ENCODE measurements around the gene PSIP1.

DNA sequence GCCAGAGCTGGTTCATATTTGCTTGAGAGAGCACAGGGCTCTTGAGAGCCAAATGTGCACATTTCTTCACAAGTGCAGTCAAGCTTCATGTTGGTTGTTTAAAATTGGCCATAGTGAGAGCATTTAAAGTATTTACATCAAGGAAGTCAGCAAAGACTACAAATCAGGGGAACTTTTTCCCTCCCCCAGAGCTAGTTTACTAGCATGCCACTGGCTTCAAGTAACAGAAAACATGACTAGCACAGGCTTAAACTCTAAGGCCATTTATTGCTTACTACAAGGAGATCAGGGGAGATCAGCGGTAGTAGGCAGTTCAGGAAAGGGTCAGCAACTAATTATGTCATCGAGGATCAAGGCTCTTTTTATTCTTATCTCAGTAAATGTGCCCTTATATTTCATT lies 31.1 kb upstream of the PSIP1 start:
- no peak for TF ChIP-seq EZH2 (IDR thresholded peaks at IDR 0.05; ENCODE audit: insufficient read depth, poor library complexity, severe bottlenecking)
- TF ChIP-seq EZH2phosphoT487 (IDR thresholded peaks at IDR 0.05; ENCODE audit: insufficient read depth, low read depth), result no peak
